ENCODE measurements around the gene NEU3.
"Not testable (repeated sequence)": the region's sequence is repeated elsewhere in the genome, so short reads cannot be mapped to it uniquely, and the experiment has no call there.

Gene NEU3

DNA sequence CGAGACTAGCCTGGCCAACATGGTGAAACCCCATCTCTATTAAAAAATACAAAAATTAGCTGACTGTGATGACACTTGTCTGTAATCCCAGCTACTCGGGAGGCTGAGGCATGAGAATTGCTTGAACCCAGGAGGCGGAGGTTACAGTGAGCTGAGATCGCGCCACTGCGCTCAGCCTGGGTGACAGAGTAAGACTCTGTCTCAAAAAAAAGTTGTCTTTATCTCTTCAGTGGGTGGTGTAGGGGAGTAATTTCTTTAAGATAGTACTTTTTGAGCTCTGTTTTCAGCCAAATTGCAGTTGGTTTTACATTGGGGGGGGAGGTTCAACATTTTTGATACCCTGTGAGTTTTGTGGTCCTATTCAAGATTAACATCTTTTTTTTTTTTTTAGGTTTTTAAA is 28.6 kb upstream of the NEU3 start:
- not testable (repeated sequence) for H3K4me3 Mint-ChIP-seq, H3K9me3 Mint-ChIP-seq, DNase-seq, H3K27ac Mint-ChIP-seq, H3K27me3 Mint-ChIP-seq
- Mint-ChIP-seq H3K4me1 (ENCODE audit: low read depth) (peaks cover 74% of the 10 kb centered on the region), H3K36me3 (ENCODE audit: low read depth) (peaks cover 84% of the 10 kb centered on the region)

DNA sequence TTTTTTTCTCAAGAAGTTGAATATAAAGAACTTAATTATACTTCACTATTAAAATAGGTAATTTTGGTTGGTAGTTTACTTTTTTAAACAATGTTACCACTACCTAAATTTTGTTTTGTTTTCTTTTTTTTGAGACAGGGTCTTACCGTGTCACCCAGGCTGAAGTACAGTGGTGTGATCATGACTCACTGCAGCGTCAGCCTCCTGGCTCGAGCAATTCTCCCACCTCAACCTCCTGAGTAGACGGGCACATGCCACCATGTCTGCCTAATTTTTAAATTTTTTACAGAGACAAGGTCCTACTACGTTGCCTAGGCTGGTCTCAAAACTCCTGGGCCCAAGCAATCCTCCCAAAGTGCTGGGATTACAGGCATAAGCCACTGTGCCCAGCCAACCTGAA is 22.1 kb upstream of the NEU3 start:
- Mint-ChIP-seq H3K4me3 (no peak overlapping the region), H3K9me3 (no peaks in the 10 kb centered on the region), H3K27ac (peak overlapping the region; percentile 29), H3K27me3 (no peaks in the 10 kb centered on the region), H3K36me3 (ENCODE audit: low read depth) (peaks cover 88% of the 10 kb centered on the region), H3K4me1 (ENCODE audit: low read depth) (peaks cover 21% of the 10 kb centered on the region)
- DNase-seq: no peak

DNA sequence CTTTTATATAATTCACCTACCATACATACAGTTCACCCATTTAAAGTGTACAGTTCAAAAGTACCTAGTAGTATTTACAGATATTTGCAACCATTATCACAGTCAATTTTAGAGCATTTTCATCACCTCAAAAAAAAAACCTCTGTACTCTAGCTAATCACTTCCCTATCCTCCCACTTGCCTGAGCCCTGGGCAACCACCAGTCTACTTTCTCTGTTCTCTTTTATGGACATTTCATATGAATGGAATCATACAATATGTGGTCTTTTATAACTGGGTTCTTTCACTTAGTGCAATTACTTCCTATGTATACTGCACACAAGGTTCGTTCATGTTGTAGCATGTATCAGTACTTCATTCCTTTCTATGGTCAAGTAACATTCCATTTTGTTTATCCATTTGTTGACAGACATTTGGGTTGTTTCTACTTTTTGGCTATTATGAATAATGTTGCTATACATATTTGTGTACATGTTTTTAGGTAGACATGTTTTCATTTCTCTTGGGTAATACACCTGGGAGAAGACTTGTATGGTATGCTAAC is 17.8 kb upstream of the NEU3 start:
- no peak overlapping the region for H3K4me3 Mint-ChIP-seq
- peaks cover 91% of the 10 kb centered on the region for H3K36me3 Mint-ChIP-seq (ENCODE audit: low read depth)

DNA sequence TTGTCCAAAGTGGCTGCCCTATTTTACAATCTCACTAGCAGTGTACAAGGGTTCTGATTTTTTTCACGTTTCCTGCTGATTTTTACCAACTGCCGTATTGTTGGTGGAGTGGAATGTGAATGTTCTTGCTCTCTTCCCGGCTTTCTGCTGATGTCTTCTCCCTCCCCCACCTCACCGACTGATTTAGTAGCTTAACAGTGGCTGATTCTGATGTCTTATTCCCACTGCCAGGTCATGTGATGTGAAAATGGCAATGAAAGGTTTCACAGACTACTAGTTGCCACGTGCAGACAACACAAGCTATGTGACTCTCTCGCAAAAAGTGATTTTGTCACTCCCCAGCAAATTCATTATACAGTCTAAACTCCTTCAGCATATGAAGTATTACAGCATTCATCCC is 17.3 kb upstream of the NEU3 start:
- H3K4me1 Mint-ChIP-seq (ENCODE audit: low read depth): peaks cover 1% of the 10 kb centered on the region
- H3K36me3 Mint-ChIP-seq (ENCODE audit: low read depth): peaks cover 91% of the 10 kb centered on the region
- no peaks in the 10 kb centered on the region for H3K27me3 Mint-ChIP-seq
- no peaks in the 10 kb centered on the region for H3K9me3 Mint-ChIP-seq
- H3K27ac Mint-ChIP-seq: no peak overlapping the region
- DNase-seq: no peak
- H3K4me3 Mint-ChIP-seq: no peak overlapping the region

More for the DNA sequence above, 17.8 kb upstream of the NEU3 start:
- no peak for DNase-seq
- H3K9me3 Mint-ChIP-seq: no peaks in the 10 kb centered on the region
- H3K27ac Mint-ChIP-seq: no peak overlapping the region
- no peaks in the 10 kb centered on the region for H3K27me3 Mint-ChIP-seq
- peaks cover 1% of the 10 kb centered on the region for H3K4me1 Mint-ChIP-seq (ENCODE audit: low read depth)

DNA sequence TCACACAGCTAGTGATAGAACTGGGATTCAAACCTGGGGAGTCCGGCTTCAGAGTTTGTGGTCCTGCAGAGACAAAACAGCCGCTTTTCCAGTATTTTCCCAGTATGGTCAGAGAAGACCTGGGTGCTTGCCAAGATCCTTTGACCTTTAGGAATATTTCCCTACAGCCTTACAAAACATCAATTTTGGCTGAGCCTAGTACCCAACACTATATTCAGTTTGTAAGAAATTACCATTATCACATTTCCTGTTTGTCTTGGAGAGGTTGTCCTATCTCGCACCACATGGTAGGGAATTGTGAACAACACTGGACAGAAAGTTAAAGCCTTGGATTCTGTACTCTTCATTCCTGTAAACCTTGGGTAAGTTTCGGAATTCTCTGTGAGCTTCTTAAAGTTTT is 10.7 kb upstream of the NEU3 start:
- Mint-ChIP-seq H3K4me3 (no peak overlapping the region), H3K4me1 (ENCODE audit: low read depth) (no peaks in the 10 kb centered on the region), H3K27me3 (no peaks in the 10 kb centered on the region), H3K27ac (no peak overlapping the region), H3K9me3 (no peaks in the 10 kb centered on the region), H3K36me3 (ENCODE audit: low read depth) (peaks cover 73% of the 10 kb centered on the region)
- no peak for DNase-seq

DNA sequence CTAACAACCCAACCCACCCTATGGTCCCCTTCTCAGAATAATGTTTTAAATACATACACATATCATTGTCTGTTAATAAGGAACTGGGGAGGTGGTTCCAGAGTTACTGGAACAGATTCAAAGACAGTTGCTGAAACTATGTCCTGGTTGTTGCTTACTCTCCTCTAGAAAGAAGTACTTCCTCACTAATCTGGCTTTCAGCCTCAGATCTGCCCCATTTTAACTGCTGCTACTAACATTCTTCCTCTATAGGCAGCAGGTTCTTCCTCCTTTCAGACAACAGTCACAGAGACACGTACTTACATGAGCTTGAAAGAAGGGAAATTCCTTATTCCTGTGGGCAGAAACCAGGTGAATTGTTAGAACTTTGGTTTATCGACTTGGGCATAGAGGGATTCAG is 8.1 kb upstream of the NEU3 start:
- Mint-ChIP-seq H3K27ac (no peak overlapping the region), H3K27me3 (no peaks in the 10 kb centered on the region), H3K4me3 (no peak overlapping the region), H3K9me3 (no peaks in the 10 kb centered on the region), H3K36me3 (ENCODE audit: low read depth) (peaks cover 48% of the 10 kb centered on the region), H3K4me1 (ENCODE audit: low read depth) (no peaks in the 10 kb centered on the region)
- no peak for DNase-seq

DNA sequence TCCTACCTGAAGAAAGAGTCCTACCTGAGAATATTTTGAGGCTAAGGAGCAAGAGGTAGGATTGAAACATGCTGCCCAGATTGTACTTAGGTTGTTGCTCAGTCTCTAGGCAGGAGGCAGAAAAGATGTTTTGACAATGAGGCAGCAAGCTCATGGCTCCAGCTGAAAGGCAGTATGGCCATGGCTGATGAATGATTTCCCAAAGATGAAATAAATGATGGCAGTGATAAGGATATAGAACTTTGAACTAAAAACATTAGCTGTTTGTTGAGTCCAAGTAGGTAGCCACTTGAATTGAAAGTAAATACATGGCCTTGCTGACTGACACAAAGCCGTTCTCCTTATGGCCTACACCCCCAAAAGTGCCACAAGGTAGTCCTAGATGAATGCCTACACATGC is 6.8 kb upstream of the NEU3 start:
- Mint-ChIP-seq H3K27ac (no peak overlapping the region), H3K36me3 (ENCODE audit: low read depth) (peaks cover 36% of the 10 kb centered on the region), H3K4me1 (ENCODE audit: low read depth) (no peaks in the 10 kb centered on the region), H3K9me3 (no peaks in the 10 kb centered on the region), H3K27me3 (no peaks in the 10 kb centered on the region), H3K4me3 (no peak overlapping the region)
- DNase-seq: no peak

DNA sequence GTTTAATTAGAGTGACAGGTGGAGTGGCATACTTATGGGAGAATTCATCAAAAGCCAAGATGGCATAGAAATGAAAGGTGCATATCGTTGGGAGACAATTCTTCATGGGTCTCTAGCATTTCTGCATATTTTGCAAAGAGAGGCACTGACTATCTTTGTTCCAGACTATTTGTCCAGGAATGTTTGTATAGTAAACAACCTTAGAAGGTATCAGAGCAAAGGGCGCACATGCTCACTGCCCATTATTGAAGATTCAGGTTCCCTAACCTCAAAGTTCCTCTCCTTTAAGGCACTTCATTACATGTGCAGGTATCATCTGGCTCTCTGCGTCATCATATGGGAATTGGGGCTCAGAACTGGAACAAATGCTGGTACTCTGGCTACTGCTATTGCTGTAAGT is 4.7 kb upstream of the NEU3 start:
- DNase-seq: no peak
- H3K27me3 Mint-ChIP-seq: no peaks in the 10 kb centered on the region
- H3K9me3 Mint-ChIP-seq: no peaks in the 10 kb centered on the region
- H3K4me1 Mint-ChIP-seq (ENCODE audit: low read depth): peaks cover 3% of the 10 kb centered on the region
- H3K27ac Mint-ChIP-seq: no peak overlapping the region
- H3K4me3 Mint-ChIP-seq: no peak overlapping the region
- H3K36me3 Mint-ChIP-seq (ENCODE audit: low read depth): peaks cover 24% of the 10 kb centered on the region

DNA sequence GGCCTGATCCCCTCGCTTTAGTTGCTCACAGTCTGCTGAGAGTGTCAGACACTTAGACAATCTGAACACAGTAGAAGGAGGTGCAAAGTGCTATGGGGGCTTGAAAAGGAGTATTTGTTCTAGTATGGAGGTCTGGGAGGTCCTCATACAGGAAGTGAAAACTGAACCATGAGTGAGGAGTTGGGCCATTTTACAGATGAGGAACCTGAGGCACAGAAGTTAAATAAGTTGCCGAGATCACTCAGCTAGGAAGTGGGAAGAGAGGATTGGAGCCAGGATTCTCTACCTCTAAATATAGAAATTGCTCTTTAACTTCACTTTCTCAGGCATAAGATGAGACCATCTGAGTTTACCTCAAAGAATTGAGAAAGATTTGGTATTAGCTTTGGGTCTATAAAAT is 4.0 kb upstream of the NEU3 start:
- peaks cover 7% of the 10 kb centered on the region for H3K4me1 Mint-ChIP-seq (ENCODE audit: low read depth)
- no peak overlapping the region for H3K4me3 Mint-ChIP-seq
- no peaks in the 10 kb centered on the region for H3K9me3 Mint-ChIP-seq
- no peaks in the 10 kb centered on the region for H3K27me3 Mint-ChIP-seq
- DNase-seq: no peak
- peaks cover 21% of the 10 kb centered on the region for H3K36me3 Mint-ChIP-seq (ENCODE audit: low read depth)
- peak overlapping the region; percentile 47 for H3K27ac Mint-ChIP-seq

DNA sequence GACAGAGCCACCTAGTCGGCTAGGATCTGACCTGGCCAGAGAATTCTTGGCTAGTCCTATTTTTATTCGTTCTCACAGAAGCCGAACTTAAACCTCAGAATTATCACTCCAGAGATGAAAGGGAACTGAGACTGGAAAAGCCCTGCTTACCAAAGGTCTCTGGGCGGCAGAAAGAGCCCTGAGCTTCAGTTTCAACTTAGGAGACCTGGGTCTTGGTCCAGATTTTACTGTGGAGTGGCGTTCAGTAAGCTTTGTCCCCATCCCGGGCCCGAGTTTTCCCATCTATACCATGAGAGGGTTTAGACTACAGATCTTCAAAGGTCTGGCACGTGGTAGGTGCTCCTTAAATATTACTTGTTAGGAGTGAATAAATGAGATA is 516 bp downstream of the NEU3 start:
- H3K4me1 Mint-ChIP-seq (ENCODE audit: low read depth): peaks cover 32% of the 10 kb centered on the region
- DNase-seq: no peak
- H3K36me3 Mint-ChIP-seq (ENCODE audit: low read depth): peaks cover 32% of the 10 kb centered on the region
- H3K27ac Mint-ChIP-seq: peak overlapping the region; percentile 93
- peak overlapping the region; percentile 95 for H3K4me3 Mint-ChIP-seq
- H3K9me3 Mint-ChIP-seq: no peaks in the 10 kb centered on the region
- H3K27me3 Mint-ChIP-seq: no peaks in the 10 kb centered on the region

DNA sequence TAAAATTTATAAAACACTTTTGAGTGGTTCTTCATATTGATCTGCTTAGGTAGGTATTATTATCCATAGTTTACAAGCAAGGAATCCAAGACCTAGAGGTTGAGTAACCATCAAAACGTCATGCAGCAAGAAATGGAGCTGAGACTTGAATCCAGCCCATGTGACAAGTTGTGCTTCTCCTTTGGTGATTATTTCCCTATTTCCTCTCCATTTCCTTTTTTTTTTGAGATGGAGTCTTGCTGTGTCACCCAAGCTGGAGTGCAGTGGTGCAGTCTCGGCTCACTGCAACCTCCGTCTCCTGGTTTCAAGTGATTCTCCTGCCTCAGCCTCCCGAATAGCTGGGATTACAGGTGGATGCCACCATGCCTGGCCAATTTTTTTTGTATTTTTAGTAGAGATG is 1.4 kb downstream of the NEU3 start:
- not testable (repeated sequence) for H3K27me3 Mint-ChIP-seq, DNase-seq, H3K9me3 Mint-ChIP-seq, H3K27ac Mint-ChIP-seq
- Mint-ChIP-seq H3K4me1 (ENCODE audit: low read depth) (peaks cover 39% of the 10 kb centered on the region), H3K36me3 (ENCODE audit: low read depth) (peaks cover 41% of the 10 kb centered on the region), H3K4me3 (peak overlapping the region; percentile 95)

DNA sequence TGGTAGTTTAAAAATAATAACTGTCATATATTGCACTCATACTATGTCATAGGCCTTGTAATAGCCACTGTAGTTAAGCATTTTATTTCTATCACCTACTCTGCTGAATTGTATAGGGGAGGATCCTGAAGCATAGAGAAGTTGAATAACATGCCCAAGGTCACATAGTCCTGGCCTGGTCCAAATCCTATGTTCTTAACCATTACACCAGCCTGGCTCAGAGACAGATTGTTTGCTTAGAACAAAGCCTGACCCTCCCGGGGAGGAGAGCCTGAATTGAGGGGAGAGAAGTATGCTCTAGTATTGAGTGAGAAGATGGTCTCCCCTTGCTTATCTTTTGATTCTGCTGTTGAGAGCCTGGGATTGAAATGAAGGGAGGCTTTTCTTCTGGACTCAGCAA is 2.2 kb downstream of the NEU3 start:
- Mint-ChIP-seq H3K27me3 (no peaks in the 10 kb centered on the region), H3K36me3 (ENCODE audit: low read depth) (peaks cover 48% of the 10 kb centered on the region), H3K4me3 (peak overlapping the region; percentile 95), H3K27ac (no peak overlapping the region), H3K4me1 (ENCODE audit: low read depth) (peaks cover 39% of the 10 kb centered on the region), H3K9me3 (no peaks in the 10 kb centered on the region)
- DNase-seq: no peak

DNA sequence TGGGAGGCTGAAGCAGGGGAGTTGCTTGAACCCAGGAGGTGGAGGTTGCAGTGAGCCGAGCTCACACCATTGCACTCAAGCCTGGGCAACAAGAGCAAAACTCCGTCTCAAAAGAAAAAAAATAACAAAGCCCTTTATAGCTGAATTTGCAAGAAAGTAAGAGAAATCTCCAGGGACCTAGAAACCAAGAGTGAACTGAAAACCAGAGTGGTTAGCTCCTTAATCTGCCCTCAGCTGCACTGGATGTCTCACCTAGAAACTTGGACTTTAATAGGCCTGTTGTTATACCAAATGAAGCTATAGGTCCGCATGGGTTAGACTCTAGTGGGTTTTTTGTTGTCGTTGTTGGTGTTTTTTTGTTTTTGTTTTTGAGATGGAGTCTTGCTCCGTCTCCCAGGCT is 4.1 kb downstream of the NEU3 start:
- DNase-seq: no peak
- Mint-ChIP-seq H3K36me3 (ENCODE audit: low read depth) (peaks cover 64% of the 10 kb centered on the region), H3K27ac (no peak overlapping the region), H3K9me3 (no peaks in the 10 kb centered on the region), H3K4me3 (no peak overlapping the region), H3K4me1 (ENCODE audit: low read depth) (peaks cover 39% of the 10 kb centered on the region), H3K27me3 (no peaks in the 10 kb centered on the region)

DNA sequence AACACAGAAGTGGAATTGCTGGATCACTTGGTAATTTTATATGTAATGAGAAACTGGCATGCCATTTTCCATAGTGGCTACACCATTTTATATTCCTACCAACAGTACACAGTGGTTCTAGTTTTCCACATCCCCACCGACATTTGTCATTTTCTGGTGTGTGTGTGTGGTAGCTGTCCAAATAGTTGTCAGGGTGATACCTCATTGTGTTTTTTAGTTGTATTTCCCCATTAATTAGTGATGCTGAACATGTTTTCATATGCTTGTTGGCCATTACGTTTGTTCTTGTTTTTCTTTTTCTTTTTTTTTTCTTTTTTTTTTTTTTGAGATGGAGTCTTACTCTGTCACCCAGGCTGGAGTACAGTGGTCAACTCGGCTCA is 12.2 kb downstream of the NEU3 start:
- Mint-ChIP-seq H3K4me3 (no peak overlapping the region), H3K36me3 (ENCODE audit: low read depth) (peaks cover 82% of the 10 kb centered on the region), H3K4me1 (ENCODE audit: low read depth) (peaks cover 2% of the 10 kb centered on the region), H3K27me3 (no peaks in the 10 kb centered on the region), H3K27ac (no peak overlapping the region), H3K9me3 (no peaks in the 10 kb centered on the region)
- no peak for DNase-seq

DNA sequence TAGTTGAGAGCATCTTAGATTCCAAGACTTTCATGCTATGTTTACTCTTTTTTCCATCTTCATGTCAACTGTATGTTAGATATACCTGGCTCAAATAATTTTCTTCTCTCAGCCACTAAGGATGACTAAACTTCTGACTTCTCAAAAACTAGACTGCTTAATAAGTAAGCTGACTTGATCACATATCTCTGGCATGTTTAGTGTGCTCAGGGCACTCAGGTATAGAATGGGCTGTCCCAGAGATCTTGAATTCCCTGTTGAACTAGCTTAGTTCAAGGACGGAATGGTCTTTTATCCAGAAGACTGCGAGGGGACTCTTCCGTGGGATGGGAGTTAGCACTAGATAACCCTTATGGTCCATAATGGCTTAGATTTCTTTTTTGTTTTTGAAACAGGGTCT is 13.0 kb downstream of the NEU3 start:
- Mint-ChIP-seq H3K27ac (no peak overlapping the region), H3K36me3 (ENCODE audit: low read depth) (peaks cover 82% of the 10 kb centered on the region), H3K4me3 (no peak overlapping the region), H3K27me3 (no peaks in the 10 kb centered on the region), H3K9me3 (no peaks in the 10 kb centered on the region), H3K4me1 (ENCODE audit: low read depth) (peaks cover 2% of the 10 kb centered on the region)
- DNase-seq: no peak

DNA sequence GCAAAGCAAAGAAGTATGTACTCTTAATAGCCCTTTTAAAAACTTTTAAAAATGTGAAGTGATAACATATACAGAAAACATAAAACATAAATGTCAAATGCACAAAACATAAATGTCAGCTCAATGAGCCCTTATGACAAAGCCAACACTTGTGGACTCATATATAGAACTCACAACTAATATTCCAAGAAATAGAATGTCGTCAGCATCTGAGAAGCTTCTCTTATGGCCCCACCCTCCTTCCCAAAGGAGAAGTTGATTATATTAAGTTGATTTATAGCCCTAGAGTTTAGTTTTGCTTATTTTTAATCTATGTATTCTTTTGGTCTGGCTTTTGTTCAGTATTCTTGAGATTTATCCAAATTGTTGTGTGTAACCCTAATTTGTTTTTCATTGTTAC is 13.8 kb downstream of the NEU3 start:
- H3K4me3 Mint-ChIP-seq: no peak overlapping the region
- peaks cover 2% of the 10 kb centered on the region for H3K4me1 Mint-ChIP-seq (ENCODE audit: low read depth)
- H3K27me3 Mint-ChIP-seq: no peaks in the 10 kb centered on the region
- H3K9me3 Mint-ChIP-seq: no peaks in the 10 kb centered on the region
- H3K27ac Mint-ChIP-seq: no peak overlapping the region
- H3K36me3 Mint-ChIP-seq (ENCODE audit: low read depth): peaks cover 83% of the 10 kb centered on the region
- no peak for DNase-seq
